Liver (tissue), 9 donors: ENCODE results near the gene C1QL4. TPM values are rescaled to one million over a fixed set of nuclear protein-coding genes. Genes with fewer than 3 reads are reported as not detected.

ENCODE experiments used
- DNase-seq: peaks from one replicate; pipeline ENCODE4 v3.0.0-alpha.2; 2017; ENCODE audit warnings: low spot score
- H3K27ac ChIP-seq, 2 donors: one replicate each; pipeline ENCODE4 v1.7.0; 2013; ENCODE audit warnings: inconsistent platforms in 2 of 2, low read length in 2 of 2, control low read depth in 1 of 2, low read depth in 1 of 2, mild to moderate bottlenecking in 1 of 2
- H3K27me3 ChIP-seq, 4 donors: one replicate each; pipeline versions ENCODE4 v1.6.1 to v1.7.0; 2013; ENCODE audit warnings: low read length in 3 of 4, inconsistent platforms in 1 of 4, mild to moderate bottlenecking in 1 of 4, moderate library complexity in 1 of 4; ENCODE audit not compliant: control insufficient read depth in 4 of 4, insufficient read depth in 4 of 4
- H3K36me3 ChIP-seq, 4 donors: one replicate each; pipeline versions ENCODE4 v1.6.1 to v1.7.0; 2013; ENCODE audit warnings: low read length in 3 of 4, mild to moderate bottlenecking in 3 of 4, low read depth in 1 of 4, moderate library complexity in 1 of 4; ENCODE audit not compliant: control insufficient read depth in 4 of 4, insufficient read depth in 3 of 4
- H3K4me1 ChIP-seq, 4 donors: one replicate each; pipeline versions ENCODE4 v1.6.1 to v1.7.0; 2013; ENCODE audit warnings: low read length in 3 of 4, mild to moderate bottlenecking in 3 of 4, moderate library complexity in 1 of 4; ENCODE audit not compliant: control insufficient read depth in 4 of 4, insufficient read depth in 4 of 4
- H3K4me3 ChIP-seq, 3 donors: one replicate each; pipeline versions ENCODE4 v1.6.1 to v1.7.0; 2013; ENCODE audit warnings: low read length in 3 of 3, control low read depth in 1 of 3, low read depth in 1 of 3, mild to moderate bottlenecking in 1 of 3
- H3K9ac ChIP-seq, 2 donors: one replicate each; pipeline ENCODE4 v1.7.0; 2013; ENCODE audit warnings: low read length in 2 of 2, mild to moderate bottlenecking in 2 of 2, moderate library complexity in 2 of 2, control low read depth in 1 of 2, low read depth in 1 of 2
- H3K9me3 ChIP-seq, 4 donors: one replicate each; pipeline versions ENCODE4 v1.6.1 to v1.7.0; 2013; ENCODE audit warnings: low read length in 3 of 4; ENCODE audit not compliant: control insufficient read depth in 4 of 4
- EGR1 ChIP-seq, 2 donors: IDR thresholded peaks; 2 replicates each; pipeline ENCODE4 v1.6.1; 2016 to 2018; ENCODE audit warnings: antibody characterized with exemption in 2 of 2, low read depth in 2 of 2
- FOXA1 ChIP-seq: IDR thresholded peaks from 2 replicates; pipeline ENCODE4 v1.6.1; 2016; ENCODE audit warnings: antibody characterized with exemption
- FOXA2 ChIP-seq: IDR thresholded peaks from 2 replicates; pipeline ENCODE4 v1.6.1; 2016; ENCODE audit warnings: antibody characterized with exemption
- GABPA ChIP-seq, 2 donors: IDR thresholded peaks in 1 of 2; conservative IDR thresholded peaks in 1 of 2; 2 replicates each; pipeline ENCODE4 v1.6.1; 2016; ENCODE audit warnings: antibody characterized with exemption in 2 of 2, mild to moderate bottlenecking in 1 of 2, moderate library complexity in 1 of 2
- HNF4A ChIP-seq, 2 donors: conservative IDR thresholded peaks; 2 replicates each; pipeline ENCODE4 v1.6.1; 2016; ENCODE audit warnings: antibody characterized with exemption in 2 of 2, mild to moderate bottlenecking in 2 of 2
- HNF4G ChIP-seq: IDR thresholded peaks from 2 replicates; pipeline ENCODE4 v1.6.1; 2016; ENCODE audit warnings: antibody characterized with exemption
- JUND ChIP-seq, 2 donors: IDR thresholded peaks; 2 replicates each; pipeline ENCODE4 v1.6.1; 2016; ENCODE audit warnings: antibody characterized with exemption in 2 of 2
- NR2F2 ChIP-seq: IDR thresholded peaks from 2 replicates; pipeline ENCODE4 v1.6.1; 2016; ENCODE audit warnings: antibody characterized with exemption
- RAD21 ChIP-seq, 2 donors: IDR thresholded peaks; 2 replicates each; pipeline ENCODE4 v1.6.1; 2016; ENCODE audit warnings: antibody characterized with exemption in 2 of 2, mild to moderate bottlenecking in 2 of 2
- RXRA ChIP-seq, 2 donors: IDR thresholded peaks; 2 replicates each; pipeline ENCODE4 v1.6.1; 2017 to 2018; ENCODE audit warnings: antibody characterized with exemption in 2 of 2, mild to moderate bottlenecking in 1 of 2
- SP1 ChIP-seq: IDR thresholded peaks from 2 replicates; pipeline ENCODE4 v1.6.1; 2018; ENCODE audit warnings: antibody characterized with exemption, mild to moderate bottlenecking
- TAF1 ChIP-seq: conservative IDR thresholded peaks from 2 replicates; pipeline ENCODE4 v1.6.1; 2016; ENCODE audit warnings: antibody characterized with exemption, mild to moderate bottlenecking
- YY1 ChIP-seq: IDR thresholded peaks from 2 replicates; pipeline ENCODE4 v1.6.1; 2016; ENCODE audit warnings: antibody characterized with exemption, mild to moderate bottlenecking
- WGBS: extraction: QIAGEN DNeasy Blood & Tissue Kit; methylation state at CpG from one replicate; pipeline ENCODE4 v1.1.7; 2013; 5-methylcytosine and 5-hydroxymethylcytosine counted together
- polyA plus RNA-seq, 2 donors: library from polyadenylated mRNA; stranded (reverse) in 1 of 2; unstranded in 1 of 2; fragments of 200-250 nt in 1 of 2; fragments of >200 nt in 1 of 2; fragmentation: Nextera tagmentation in 1 of 2; extraction: Ambion mirVana in 1 of 2; gene quantifications; one replicate each; pipeline versions ENCODE4 v1.2.1 to v1.2.3, GENCODE V29; 2013 to 2015
- total RNA-seq, 2 donors: library from RNA; depleted of rRNA; stranded (reverse); fragments of >200 nt; gene quantifications; one replicate each; pipeline ENCODE4 v1.2.3, GENCODE V29; 2014
- TF ChIP-seq, protein P1 (sequence below): IDR thresholded peaks from 2 replicates; pipeline ENCODE4 v1.6.1; 2016; ENCODE audit warnings: antibody characterized with exemption
- TF ChIP-seq, protein P2 (sequence below): IDR thresholded peaks from 2 replicates; pipeline ENCODE4 v1.6.1; 2016; ENCODE audit warnings: antibody characterized with exemption
- TF ChIP-seq, protein P3 (sequence below): IDR thresholded peaks from 2 replicates; pipeline ENCODE4 v1.6.1; 2016; ENCODE audit warnings: antibody characterized with exemption
- TF ChIP-seq, protein P4 (sequence below): fragments of 150-350 bp; IDR thresholded peaks from 2 replicates; pipeline ENCODE4 v1.5.1; 2017; ENCODE audit warnings: improper control_type of control experiment, low read depth, low read length; ENCODE audit not compliant: missing input control
- TF ChIP-seq, protein P5 (sequence below): IDR thresholded peaks from 2 replicates; pipeline ENCODE4 v1.6.1; 2016; ENCODE audit warnings: antibody characterized with exemption, mild to moderate bottlenecking
- donor health status: healthy.
- donor health status: healthy.
- donor health status: healthy.
- donor health status: healthy.
- donor health status: healthy.

The C1QL4 gene
- total and polyA plus RNA-seq, 4 donors = not detected

DNA sequence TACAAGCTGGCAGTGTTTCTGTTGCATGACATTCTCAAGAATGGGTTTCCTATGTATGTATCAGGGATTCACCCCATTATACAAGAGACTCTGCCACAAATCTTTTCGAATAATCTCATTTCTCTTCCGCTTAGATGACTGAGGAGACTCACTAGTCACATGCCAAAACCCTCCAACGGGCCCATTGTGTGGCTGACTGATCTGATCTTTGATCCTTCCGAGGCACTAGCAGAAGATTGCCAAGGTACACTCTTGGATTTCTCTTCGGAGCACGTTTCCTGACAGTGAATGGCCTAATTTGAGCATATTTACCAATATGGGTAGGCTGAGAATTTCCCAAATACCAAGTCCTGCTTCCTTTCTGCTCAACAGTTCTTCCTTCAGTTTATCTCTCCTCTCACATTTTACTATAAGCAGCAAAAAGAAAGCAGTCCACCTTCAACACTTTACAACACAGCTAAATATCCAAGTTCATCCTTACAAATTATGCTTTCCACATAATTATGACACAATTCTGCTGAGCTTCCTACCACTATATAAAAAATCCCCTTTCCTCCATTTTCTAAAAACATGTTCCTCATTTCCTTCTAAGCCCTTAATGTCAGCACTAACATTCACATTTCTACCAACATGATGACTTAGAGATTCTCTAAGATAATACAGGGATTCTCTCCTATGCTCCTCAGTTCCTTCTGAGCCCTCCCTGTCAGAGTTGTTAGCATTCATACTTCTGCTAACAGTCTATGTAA lies 31.1 kb downstream of the C1QL4 start:
- H3K9ac ChIP-seq = no peak overlapping the region
- no peak overlapping the region for H3K27ac ChIP-seq
- WGBS = 62% methylated on average over 6 of the region's 6 CpGs
- peaks cover 0 to 3% (median 0%) of the 10 kb centered on the region in 4 donors for H3K27me3 ChIP-seq
- H3K4me1 ChIP-seq = no peaks in the 10 kb centered on the region
- TF ChIP-seq RXRA (IDR thresholded peaks at IDR 0.05) = no peak
- no peak for TF ChIP-seq NR2F2
- TF ChIP-seq HNF4G = no peak
- TF ChIP-seq TAF1 = no peak
- no peak for TF ChIP-seq EGR1 (IDR thresholded peaks at IDR 0.05; ENCODE audit: low read depth in 2 of 2)
- TF ChIP-seq, protein P1, sequence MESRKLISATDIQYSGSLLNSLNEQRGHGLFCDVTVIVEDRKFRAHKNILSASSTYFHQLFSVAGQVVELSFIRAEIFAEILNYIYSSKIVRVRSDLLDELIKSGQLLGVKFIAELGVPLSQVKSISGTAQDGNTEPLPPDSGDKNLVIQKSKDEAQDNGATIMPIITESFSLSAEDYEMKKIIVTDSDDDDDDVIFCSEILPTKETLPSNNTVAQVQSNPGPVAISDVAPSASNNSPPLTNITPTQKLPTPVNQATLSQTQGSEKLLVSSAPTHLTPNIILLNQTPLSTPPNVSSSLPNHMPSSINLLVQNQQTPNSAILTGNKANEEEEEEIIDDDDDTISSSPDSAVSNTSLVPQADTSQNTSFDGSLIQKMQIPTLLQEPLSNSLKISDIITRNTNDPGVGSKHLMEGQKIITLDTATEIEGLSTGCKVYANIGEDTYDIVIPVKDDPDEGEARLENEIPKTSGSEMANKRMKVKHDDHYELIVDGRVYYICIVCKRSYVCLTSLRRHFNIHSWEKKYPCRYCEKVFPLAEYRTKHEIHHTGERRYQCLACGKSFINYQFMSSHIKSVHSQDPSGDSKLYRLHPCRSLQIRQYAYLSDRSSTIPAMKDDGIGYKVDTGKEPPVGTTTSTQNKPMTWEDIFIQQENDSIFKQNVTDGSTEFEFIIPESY = no peak
- no peak for TF ChIP-seq YY1
- TF ChIP-seq, protein P2, sequence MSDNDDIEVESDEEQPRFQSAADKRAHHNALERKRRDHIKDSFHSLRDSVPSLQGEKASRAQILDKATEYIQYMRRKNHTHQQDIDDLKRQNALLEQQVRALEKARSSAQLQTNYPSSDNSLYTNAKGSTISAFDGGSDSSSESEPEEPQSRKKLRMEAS = no peak
- TF ChIP-seq JUND (IDR thresholded peaks at IDR 0.05) = no peak
- no peaks in the 10 kb centered on the region for H3K9me3 ChIP-seq
- H3K36me3 ChIP-seq = no peaks in the 10 kb centered on the region
- no peak overlapping the region for H3K4me3 ChIP-seq
- DNase-seq = no peak

DNA sequence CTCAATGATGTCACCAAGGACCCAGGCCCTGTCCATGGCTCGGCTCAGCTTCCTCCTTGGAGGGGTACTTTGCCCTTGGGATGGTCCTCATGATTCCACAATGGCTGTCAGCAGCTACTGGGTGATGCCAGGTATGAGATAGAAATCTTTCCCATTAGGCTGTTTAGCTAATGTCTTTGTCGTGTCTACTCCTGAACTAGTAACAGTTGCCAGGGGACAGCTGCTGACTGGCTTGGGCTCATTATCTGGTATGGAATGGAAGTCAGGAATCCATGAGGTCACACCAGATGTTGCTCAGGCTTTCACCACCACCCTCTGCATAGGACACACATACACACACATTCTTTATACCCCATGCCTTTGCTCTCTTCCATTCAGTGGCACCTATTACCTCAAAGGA lies 32.8 kb downstream of the C1QL4 start:
- TF ChIP-seq HNF4G (no peak), YY1 (no peak), FOXA2 (no peak), TAF1 (no peak), SP1 (no peak), RXRA (IDR thresholded peaks at IDR 0.05) (no peak), HNF4A (conservative IDR thresholded peaks at IDR 0.05) (no peak), EGR1 (IDR thresholded peaks at IDR 0.05; ENCODE audit: low read depth in 2 of 2) (no peak), RAD21 (IDR thresholded peaks at IDR 0.05) (no peak), NR2F2 (no peak), GABPA (IDR thresholded peaks at IDR 0.05 in 1 of 2, conservative IDR thresholded peaks at IDR 0.05 in 1 of 2) (no peak), JUND (IDR thresholded peaks at IDR 0.05) (no peak), FOXA1 (no peak)
- TF ChIP-seq, protein P1 = no peak
- TF ChIP-seq, protein P3, sequence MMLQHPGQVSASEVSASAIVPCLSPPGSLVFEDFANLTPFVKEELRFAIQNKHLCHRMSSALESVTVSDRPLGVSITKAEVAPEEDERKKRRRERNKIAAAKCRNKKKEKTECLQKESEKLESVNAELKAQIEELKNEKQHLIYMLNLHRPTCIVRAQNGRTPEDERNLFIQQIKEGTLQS = no peak
- TF ChIP-seq, protein P4, sequence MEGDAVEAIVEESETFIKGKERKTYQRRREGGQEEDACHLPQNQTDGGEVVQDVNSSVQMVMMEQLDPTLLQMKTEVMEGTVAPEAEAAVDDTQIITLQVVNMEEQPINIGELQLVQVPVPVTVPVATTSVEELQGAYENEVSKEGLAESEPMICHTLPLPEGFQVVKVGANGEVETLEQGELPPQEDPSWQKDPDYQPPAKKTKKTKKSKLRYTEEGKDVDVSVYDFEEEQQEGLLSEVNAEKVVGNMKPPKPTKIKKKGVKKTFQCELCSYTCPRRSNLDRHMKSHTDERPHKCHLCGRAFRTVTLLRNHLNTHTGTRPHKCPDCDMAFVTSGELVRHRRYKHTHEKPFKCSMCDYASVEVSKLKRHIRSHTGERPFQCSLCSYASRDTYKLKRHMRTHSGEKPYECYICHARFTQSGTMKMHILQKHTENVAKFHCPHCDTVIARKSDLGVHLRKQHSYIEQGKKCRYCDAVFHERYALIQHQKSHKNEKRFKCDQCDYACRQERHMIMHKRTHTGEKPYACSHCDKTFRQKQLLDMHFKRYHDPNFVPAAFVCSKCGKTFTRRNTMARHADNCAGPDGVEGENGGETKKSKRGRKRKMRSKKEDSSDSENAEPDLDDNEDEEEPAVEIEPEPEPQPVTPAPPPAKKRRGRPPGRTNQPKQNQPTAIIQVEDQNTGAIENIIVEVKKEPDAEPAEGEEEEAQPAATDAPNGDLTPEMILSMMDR = no peak
- TF ChIP-seq, protein P2 = no peak
- TF ChIP-seq, protein P5, sequence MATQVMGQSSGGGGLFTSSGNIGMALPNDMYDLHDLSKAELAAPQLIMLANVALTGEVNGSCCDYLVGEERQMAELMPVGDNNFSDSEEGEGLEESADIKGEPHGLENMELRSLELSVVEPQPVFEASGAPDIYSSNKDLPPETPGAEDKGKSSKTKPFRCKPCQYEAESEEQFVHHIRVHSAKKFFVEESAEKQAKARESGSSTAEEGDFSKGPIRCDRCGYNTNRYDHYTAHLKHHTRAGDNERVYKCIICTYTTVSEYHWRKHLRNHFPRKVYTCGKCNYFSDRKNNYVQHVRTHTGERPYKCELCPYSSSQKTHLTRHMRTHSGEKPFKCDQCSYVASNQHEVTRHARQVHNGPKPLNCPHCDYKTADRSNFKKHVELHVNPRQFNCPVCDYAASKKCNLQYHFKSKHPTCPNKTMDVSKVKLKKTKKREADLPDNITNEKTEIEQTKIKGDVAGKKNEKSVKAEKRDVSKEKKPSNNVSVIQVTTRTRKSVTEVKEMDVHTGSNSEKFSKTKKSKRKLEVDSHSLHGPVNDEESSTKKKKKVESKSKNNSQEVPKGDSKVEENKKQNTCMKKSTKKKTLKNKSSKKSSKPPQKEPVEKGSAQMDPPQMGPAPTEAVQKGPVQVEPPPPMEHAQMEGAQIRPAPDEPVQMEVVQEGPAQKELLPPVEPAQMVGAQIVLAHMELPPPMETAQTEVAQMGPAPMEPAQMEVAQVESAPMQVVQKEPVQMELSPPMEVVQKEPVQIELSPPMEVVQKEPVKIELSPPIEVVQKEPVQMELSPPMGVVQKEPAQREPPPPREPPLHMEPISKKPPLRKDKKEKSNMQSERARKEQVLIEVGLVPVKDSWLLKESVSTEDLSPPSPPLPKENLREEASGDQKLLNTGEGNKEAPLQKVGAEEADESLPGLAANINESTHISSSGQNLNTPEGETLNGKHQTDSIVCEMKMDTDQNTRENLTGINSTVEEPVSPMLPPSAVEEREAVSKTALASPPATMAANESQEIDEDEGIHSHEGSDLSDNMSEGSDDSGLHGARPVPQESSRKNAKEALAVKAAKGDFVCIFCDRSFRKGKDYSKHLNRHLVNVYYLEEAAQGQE = no peak
- H3K27me3 ChIP-seq = peaks cover 0 to 3% (median 0%) of the 10 kb centered on the region in 4 donors
- no peaks in the 10 kb centered on the region for H3K36me3 ChIP-seq
- H3K27ac ChIP-seq = no peak overlapping the region
- no peaks in the 10 kb centered on the region for H3K4me1 ChIP-seq
- DNase-seq = no peak
- no peaks in the 10 kb centered on the region for H3K9me3 ChIP-seq
- WGBS = 78% methylated on average over 2 of the region's 2 CpGs
- no peak overlapping the region for H3K4me3 ChIP-seq
- H3K9ac ChIP-seq = no peak overlapping the region
